ENCODE data around the gene VTI1B. TPM values are rescaled to one million over a fixed set of nuclear protein-coding genes. Genes with fewer than 3 reads are reported as not detected.
"Not testable (repeated sequence)": the region's sequence is repeated elsewhere in the genome, so short reads cannot be mapped to it uniquely, and the experiment has no call there.

The VTI1B gene, protein sequence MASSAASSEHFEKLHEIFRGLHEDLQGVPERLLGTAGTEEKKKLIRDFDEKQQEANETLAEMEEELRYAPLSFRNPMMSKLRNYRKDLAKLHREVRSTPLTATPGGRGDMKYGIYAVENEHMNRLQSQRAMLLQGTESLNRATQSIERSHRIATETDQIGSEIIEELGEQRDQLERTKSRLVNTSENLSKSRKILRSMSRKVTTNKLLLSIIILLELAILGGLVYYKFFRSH
- 10 to 100 TPM; 58.4 to 94.6 (median 83.4) TPM for polyA plus RNA-seq
- long read RNA-seq, donor 1 = 0 reads
- long read RNA-seq, donor 2, full-length matches to known transcripts = 13 of 27 reads
- long read RNA-seq, donor 2, partial matches to known transcripts = 14 of 27 reads
- long read RNA-seq, donor 2, other reads (novel, unspliced or antisense) = 0 of 27 reads
- long read RNA-seq, donor 3, full-length matches to known transcripts = 24 of 57 reads
- long read RNA-seq, donor 3, partial matches to known transcripts = 33 of 57 reads
- long read RNA-seq, donor 3, other reads (novel, unspliced or antisense) = 0 of 57 reads
- long read RNA-seq, donor 4, full-length matches to known transcripts = 1 of 1 reads
- long read RNA-seq, donor 4, partial matches to known transcripts = 0 of 1 reads
- long read RNA-seq, donor 4, other reads (novel, unspliced or antisense) = 0 of 1 reads
- long read RNA-seq, donor 5, full-length matches to known transcripts = 12 of 17 reads
- long read RNA-seq, donor 5, partial matches to known transcripts = 5 of 17 reads
- long read RNA-seq, donor 5, other reads (novel, unspliced or antisense) = 0 of 17 reads
- long read RNA-seq, donor 6, full-length matches to known transcripts = 20 of 47 reads
- long read RNA-seq, donor 6, partial matches to known transcripts = 27 of 47 reads
- long read RNA-seq, donor 6, other reads (novel, unspliced or antisense) = 0 of 47 reads
- long read RNA-seq, donor 7 = 0 reads
- long read RNA-seq, donor 8, full-length matches to known transcripts = 5 of 5 reads
- long read RNA-seq, donor 8, partial matches to known transcripts = 0 of 5 reads
- long read RNA-seq, donor 8, other reads (novel, unspliced or antisense) = 0 of 5 reads
- long read RNA-seq, donor 9, full-length matches to known transcripts = 11 of 11 reads
- long read RNA-seq, donor 9, partial matches to known transcripts = 0 of 11 reads
- long read RNA-seq, donor 9, other reads (novel, unspliced or antisense) = 0 of 11 reads
- long read RNA-seq, donor 10, full-length matches to known transcripts = 34 of 70 reads
- long read RNA-seq, donor 10, partial matches to known transcripts = 36 of 70 reads
- long read RNA-seq, donor 10, other reads (novel, unspliced or antisense) = 0 of 70 reads

DNA sequence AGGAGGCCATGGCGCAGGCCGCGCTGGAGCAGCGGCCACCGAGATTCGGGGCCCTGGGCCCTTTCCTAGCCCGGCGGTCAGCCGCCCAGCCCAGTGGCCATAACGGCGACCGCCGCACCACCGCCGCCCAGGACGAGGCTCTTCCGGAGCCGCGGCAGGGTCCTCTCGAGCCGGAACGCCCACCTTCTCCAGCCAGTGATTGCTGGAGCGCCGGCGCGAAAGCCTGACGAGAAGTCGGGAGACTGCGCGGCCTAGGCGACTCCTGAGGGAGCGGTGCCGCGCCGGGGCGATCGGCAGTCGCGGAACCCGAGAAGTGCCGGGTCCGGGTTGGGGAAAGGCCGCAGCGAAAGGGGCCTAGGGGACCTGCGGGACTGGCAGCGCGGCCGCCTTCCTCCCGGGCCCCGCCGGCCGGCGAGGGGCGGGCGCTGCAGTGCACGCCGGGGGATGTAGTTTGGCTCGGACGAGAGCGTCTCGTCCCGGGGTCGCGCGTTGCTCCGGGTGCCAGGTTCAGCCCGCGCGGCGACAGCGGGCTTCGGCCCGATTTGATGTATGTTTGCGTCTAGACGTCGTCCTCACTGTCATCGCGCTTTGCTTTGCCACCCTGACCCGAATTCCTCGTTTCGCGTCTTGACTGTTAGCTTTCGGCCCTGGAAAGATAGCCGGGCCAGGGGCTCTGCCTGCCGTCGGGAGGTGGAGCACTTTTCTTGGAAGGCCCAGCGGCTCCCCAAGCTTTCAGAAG, at the start of gene VTI1B:
Gene VTI1B (minus strand): TSS at position 153 of the 739 bp plus-strand sequence. CDS start 143 bp downstream, at position 10.
- H3K36me3 ChIP-seq (ENCODE audit: control insufficient read depth in 3 of 3, insufficient read depth in 2 of 3, low read depth in 1 of 3, low read length in 3 of 3) = peaks cover 2 to 5% (median 2%) of the 10 kb centered on the region in 3 donors
- DNase-seq = peak; percentile 75 to 96
- no peaks in the 10 kb centered on the region for H3K9me3 ChIP-seq (ENCODE audit: control insufficient read depth in 2 of 2, insufficient read depth in 1 of 2, low read depth in 1 of 2, low read length in 1 of 2)
- peak within 1 kb of the TSS; percentile 90 to 96 (median 94) for H3K4me3 ChIP-seq (ENCODE audit: low read depth in 1 of 3, low read length in 3 of 3)
- H3K27me3 ChIP-seq (ENCODE audit: control insufficient read depth in 3 of 3, insufficient read depth in 3 of 3, low read length in 3 of 3) = no peaks in the 10 kb centered on the region
- peak within 1 kb of the TSS; percentile 82 to 98 (median 95) for H3K27ac ChIP-seq (ENCODE audit: low read depth in 1 of 3, low read length in 2 of 3)
- H3K4me1 ChIP-seq (ENCODE audit: control insufficient read depth in 3 of 3, insufficient read depth in 2 of 3, low read depth in 1 of 3, low read length in 2 of 3) = peaks cover 0 to 16% (median 3%) of the 10 kb centered on the region in 3 donors
- no peak for FAIRE-seq
- WGBS, 3 donors = 1% methylated on average over 70 to 87 of the region's 87 CpGs

DNA sequence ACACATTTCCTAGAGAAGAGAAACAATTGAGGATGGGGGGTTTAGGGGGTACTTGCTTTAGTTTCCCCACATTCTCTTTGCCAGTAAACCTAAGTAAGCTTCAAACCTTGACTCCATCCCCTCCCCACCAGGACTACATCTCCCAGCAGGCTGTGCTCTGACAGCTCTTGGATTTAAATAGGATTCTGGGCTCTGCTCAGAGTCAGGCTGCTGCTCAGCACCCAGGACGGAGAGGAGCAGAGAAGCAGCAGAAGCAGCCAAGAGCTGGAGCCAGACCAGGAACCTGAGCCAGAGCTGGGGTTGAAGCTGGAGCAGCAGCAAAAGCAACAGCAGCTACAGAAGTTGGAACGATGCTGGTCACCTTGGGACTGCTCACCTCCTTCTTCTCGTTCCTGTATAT, 47.9 kb upstream of the VTI1B start:
- Histone ChIP-seq H3K36me3 (ENCODE audit: control insufficient read depth in 3 of 3, insufficient read depth in 2 of 3, low read depth in 1 of 3, low read length in 3 of 3) (no peaks in the 10 kb centered on the region), H3K4me1 (ENCODE audit: control insufficient read depth in 3 of 3, insufficient read depth in 2 of 3, low read depth in 1 of 3, low read length in 2 of 3) (peaks cover 0 to 4% (median 0%) of the 10 kb centered on the region in 3 donors), H3K4me3 (ENCODE audit: low read depth in 1 of 3, low read length in 3 of 3) (no peak overlapping the region), H3K9me3 (ENCODE audit: control insufficient read depth in 2 of 2, insufficient read depth in 1 of 2, low read depth in 1 of 2, low read length in 1 of 2) (peaks cover 0 to 10% of the 10 kb centered on the region in 2 donors), H3K27me3 (ENCODE audit: control insufficient read depth in 3 of 3, insufficient read depth in 3 of 3, low read length in 3 of 3) (peaks cover 0 to 3% (median 3%) of the 10 kb centered on the region in 3 donors), H3K27ac (ENCODE audit: low read depth in 1 of 3, low read length in 2 of 3) (no peak overlapping the region)
- FAIRE-seq = no peak
- no peak for DNase-seq
- WGBS, 3 donors = 27 to 55% (median 28%) methylated on average over 3 of the region's 3 CpGs

DNA sequence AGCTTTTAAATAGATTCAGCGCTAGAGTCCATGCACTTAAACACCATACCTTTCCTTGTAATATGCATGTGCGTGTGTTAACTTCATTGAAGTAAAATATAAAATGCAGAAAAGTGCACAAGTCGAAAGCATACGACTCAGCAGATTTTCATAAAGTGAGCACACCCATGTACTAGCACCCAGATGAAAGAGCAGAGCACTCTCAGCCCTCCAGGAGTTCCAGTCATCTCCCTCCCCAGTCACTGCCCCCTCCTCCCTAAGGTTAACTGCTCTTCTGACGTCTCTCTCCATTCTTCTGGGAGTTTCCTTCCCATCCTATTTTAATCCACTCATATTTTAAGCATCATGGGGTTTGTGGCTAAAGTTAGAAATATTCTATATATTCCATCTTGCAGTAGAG, 47.4 kb upstream of the VTI1B start:
- FAIRE-seq (no peak), DNase-seq (no peak)
- 70 to 74% (median 71%) methylated on average over 5 of the region's 5 CpGs for WGBS, 3 donors
- Histone ChIP-seq H3K9me3 (ENCODE audit: control insufficient read depth in 2 of 2, insufficient read depth in 1 of 2, low read depth in 1 of 2, low read length in 1 of 2) (peaks cover 0 to 10% of the 10 kb centered on the region in 2 donors), H3K36me3 (ENCODE audit: control insufficient read depth in 3 of 3, insufficient read depth in 2 of 3, low read depth in 1 of 3, low read length in 3 of 3) (no peaks in the 10 kb centered on the region), H3K27me3 (ENCODE audit: control insufficient read depth in 3 of 3, insufficient read depth in 3 of 3, low read length in 3 of 3) (peaks cover 0 to 3% (median 3%) of the 10 kb centered on the region in 3 donors), H3K27ac (ENCODE audit: low read depth in 1 of 3, low read length in 2 of 3) (no peak overlapping the region), H3K4me3 (ENCODE audit: low read depth in 1 of 3, low read length in 3 of 3) (no peak overlapping the region), H3K4me1 (ENCODE audit: control insufficient read depth in 3 of 3, insufficient read depth in 2 of 3, low read depth in 1 of 3, low read length in 2 of 3) (peaks cover 0 to 4% (median 0%) of the 10 kb centered on the region in 3 donors)

DNA sequence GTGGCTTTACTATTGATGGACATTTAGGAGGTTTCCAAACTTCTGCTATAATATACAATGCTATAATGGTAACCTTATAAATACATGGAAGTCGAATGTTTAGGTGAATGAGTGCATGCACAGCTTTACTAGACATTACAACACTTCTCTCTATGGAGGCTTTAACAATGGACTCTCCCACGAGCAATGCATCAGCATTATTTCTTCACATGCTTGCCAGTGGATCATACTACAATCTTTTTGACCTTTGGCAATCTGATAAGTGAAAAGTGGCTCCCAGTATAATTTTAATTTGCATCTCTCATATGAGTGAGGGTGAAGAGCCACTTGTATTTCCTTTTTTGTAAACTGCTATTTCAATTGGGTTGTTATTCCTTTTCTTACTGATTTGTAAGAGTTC, 45.4 kb upstream of the VTI1B start:
- Histone ChIP-seq H3K27me3 (ENCODE audit: control insufficient read depth in 3 of 3, insufficient read depth in 3 of 3, low read length in 3 of 3) (peaks cover 0 to 3% (median 3%) of the 10 kb centered on the region in 3 donors), H3K27ac (ENCODE audit: low read depth in 1 of 3, low read length in 2 of 3) (no peak overlapping the region), H3K36me3 (ENCODE audit: control insufficient read depth in 3 of 3, insufficient read depth in 2 of 3, low read depth in 1 of 3, low read length in 3 of 3) (no peaks in the 10 kb centered on the region), H3K9me3 (ENCODE audit: control insufficient read depth in 2 of 2, insufficient read depth in 1 of 2, low read depth in 1 of 2, low read length in 1 of 2) (peaks cover 0 to 6% of the 10 kb centered on the region in 2 donors), H3K4me1 (ENCODE audit: control insufficient read depth in 3 of 3, insufficient read depth in 2 of 3, low read depth in 1 of 3, low read length in 2 of 3) (peaks cover 0 to 4% (median 0%) of the 10 kb centered on the region in 3 donors), H3K4me3 (ENCODE audit: low read depth in 1 of 3, low read length in 3 of 3) (no peak overlapping the region)
- DNase-seq (peak in 1 of 2 donors; percentile 57), FAIRE-seq (no peak)
- WGBS, 3 donors = 7 to 30% (median 19%) methylated on average over 2 of the region's 2 CpGs

DNA sequence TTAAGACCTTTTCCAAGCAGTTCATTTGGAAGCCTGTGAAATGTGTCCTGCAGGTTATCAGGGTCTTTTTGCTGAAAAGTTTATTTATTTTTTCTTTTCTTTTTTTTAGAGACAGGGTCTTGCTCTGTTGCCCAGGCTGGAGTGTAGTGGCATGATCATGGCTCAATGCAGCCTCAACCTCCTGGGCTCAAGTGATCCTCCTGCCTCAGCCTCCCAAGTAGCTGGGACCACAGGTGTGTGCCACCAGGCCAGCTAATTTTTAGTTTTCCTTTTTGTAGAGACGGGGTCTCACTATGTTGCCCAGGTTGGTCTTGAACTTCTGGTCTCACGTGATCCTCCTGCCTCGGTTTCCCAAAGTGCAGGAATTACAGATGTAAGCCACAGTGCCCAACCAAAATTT, 45.0 kb upstream of the VTI1B start:
- FAIRE-seq; DNase-seq; H3K9me3 ChIP-seq (ENCODE audit: control insufficient read depth in 2 of 2, insufficient read depth in 1 of 2, low read depth in 1 of 2, low read length in 1 of 2); H3K4me1 ChIP-seq (ENCODE audit: control insufficient read depth in 3 of 3, insufficient read depth in 2 of 3, low read depth in 1 of 3, low read length in 2 of 3); H3K27me3 ChIP-seq (ENCODE audit: control insufficient read depth in 3 of 3, insufficient read depth in 3 of 3, low read length in 3 of 3); H3K36me3 ChIP-seq (ENCODE audit: control insufficient read depth in 3 of 3, insufficient read depth in 2 of 3, low read depth in 1 of 3, low read length in 3 of 3); H3K27ac ChIP-seq (ENCODE audit: low read depth in 1 of 3, low read length in 2 of 3); H3K4me3 ChIP-seq (ENCODE audit: low read depth in 1 of 3, low read length in 3 of 3): not testable (repeated sequence)
- WGBS, 3 donors = 85 to 90% (median 87%) methylated on average over 3 of the region's 3 CpGs

DNA sequence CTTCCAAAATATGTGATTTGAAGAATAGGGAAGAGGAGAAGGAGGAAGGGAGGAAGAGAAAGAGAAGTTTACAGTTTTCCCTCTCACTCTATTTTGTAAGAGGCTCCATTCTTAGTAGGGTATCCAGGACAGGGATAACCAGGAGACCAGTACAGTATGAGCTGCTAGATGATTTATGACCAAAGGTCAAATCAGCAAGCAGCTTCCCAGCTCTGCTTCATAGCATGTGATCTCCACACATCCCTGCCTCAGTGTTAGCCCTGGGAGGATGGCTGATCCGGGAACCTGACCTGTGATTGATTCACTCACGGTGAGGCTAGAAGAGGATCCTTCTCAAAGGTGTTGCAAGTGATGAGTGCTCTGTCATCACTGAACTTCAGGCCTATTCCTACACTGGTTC, 43.8 kb upstream of the VTI1B start:
- peak in 1 of 2 donors; percentile 34 for DNase-seq
- 41 to 71% (median 68%) methylated on average over 2 of the region's 2 CpGs for WGBS, 3 donors
- FAIRE-seq = no peak
- Histone ChIP-seq H3K36me3 (ENCODE audit: control insufficient read depth in 3 of 3, insufficient read depth in 2 of 3, low read depth in 1 of 3, low read length in 3 of 3) (no peaks in the 10 kb centered on the region), H3K27me3 (ENCODE audit: control insufficient read depth in 3 of 3, insufficient read depth in 3 of 3, low read length in 3 of 3) (no peaks in the 10 kb centered on the region), H3K9me3 (ENCODE audit: control insufficient read depth in 2 of 2, insufficient read depth in 1 of 2, low read depth in 1 of 2, low read length in 1 of 2) (peaks cover 0 to under 1% of the 10 kb centered on the region in 2 donors), H3K4me3 (ENCODE audit: low read depth in 1 of 3, low read length in 3 of 3) (no peak overlapping the region), H3K27ac (ENCODE audit: low read depth in 1 of 3, low read length in 2 of 3) (no peak overlapping the region), H3K4me1 (ENCODE audit: control insufficient read depth in 3 of 3, insufficient read depth in 2 of 3, low read depth in 1 of 3, low read length in 2 of 3) (peaks cover 0 to 4% (median 0%) of the 10 kb centered on the region in 3 donors)

DNA sequence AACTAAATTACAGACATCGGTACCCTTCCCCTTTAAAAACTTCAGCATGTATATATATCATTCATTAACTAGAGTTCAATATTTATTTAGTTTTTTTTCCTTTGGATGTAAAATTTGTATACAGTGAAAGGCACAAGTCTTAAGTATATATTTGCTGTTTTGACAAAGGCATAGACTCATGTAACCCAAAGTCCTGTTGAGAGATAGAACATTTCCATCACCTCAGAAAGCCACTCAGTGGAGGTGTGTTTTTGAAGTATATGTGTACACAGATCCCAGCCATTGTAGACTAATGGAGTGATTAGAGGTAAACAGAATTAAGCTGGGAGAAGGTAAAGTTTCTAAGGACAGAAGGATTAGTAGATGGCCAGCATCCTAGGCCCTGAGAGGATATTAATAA, 42.6 kb upstream of the VTI1B start:
- no peaks in the 10 kb centered on the region for H3K27me3 ChIP-seq (ENCODE audit: control insufficient read depth in 3 of 3, insufficient read depth in 3 of 3, low read length in 3 of 3)
- DNase-seq (no peak), FAIRE-seq (no peak)
- H3K27ac ChIP-seq (ENCODE audit: low read depth in 1 of 3, low read length in 2 of 3) = no peak overlapping the region
- H3K4me3 ChIP-seq (ENCODE audit: low read depth in 1 of 3, low read length in 3 of 3) = no peak overlapping the region
- H3K4me1 ChIP-seq (ENCODE audit: control insufficient read depth in 3 of 3, insufficient read depth in 2 of 3, low read depth in 1 of 3, low read length in 2 of 3) = peaks cover 0 to 4% (median 0%) of the 10 kb centered on the region in 3 donors
- 90 to 95% (median 91%) methylated on average over 1 of the region's 1 CpG for WGBS, 3 donors
- no peaks in the 10 kb centered on the region for H3K36me3 ChIP-seq (ENCODE audit: control insufficient read depth in 3 of 3, insufficient read depth in 2 of 3, low read depth in 1 of 3, low read length in 3 of 3)
- H3K9me3 ChIP-seq (ENCODE audit: control insufficient read depth in 2 of 2, insufficient read depth in 1 of 2, low read depth in 1 of 2, low read length in 1 of 2) = no peaks in the 10 kb centered on the region
